NCI-H1092 treated with DMSO at 0.1 percent for 48 hours (cell line): Measurements from ENCODE around the gene CA12.

Source experiments
- DNase-seq: peaks from one replicate; lab custom pipeline; 2025; lab: John Stamatoyannopoulos, UW

The CA12 gene

DNA sequence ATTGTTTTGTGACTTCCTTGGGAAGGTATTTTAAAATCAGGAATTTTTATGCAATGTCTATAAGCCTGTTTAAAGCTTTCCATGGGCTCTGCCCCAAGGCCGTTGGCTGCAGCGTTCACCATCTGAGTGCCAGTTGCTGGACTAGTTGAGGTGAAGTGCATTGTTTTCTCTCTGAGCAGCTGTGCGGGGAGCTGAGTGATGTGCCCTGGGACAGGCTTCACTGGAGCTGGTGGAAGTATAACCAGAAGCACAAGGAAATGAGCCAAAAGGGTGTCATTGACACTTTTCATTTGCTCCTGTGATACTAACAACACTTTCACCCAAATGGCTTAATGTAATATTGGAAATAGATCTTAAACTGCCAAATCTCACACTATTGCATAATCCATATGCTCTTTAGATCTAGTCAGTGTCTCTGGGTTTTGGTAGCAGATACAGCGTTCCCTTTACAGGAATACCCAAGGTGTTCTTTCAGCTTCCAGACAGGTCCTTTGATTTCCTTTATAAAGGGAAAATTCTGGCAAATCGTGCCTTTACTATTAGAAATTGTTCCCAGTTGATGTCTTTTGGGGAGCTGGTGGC lies 75.1 kb downstream of the CA12 start:
- DNase-seq: no peak

DNA sequence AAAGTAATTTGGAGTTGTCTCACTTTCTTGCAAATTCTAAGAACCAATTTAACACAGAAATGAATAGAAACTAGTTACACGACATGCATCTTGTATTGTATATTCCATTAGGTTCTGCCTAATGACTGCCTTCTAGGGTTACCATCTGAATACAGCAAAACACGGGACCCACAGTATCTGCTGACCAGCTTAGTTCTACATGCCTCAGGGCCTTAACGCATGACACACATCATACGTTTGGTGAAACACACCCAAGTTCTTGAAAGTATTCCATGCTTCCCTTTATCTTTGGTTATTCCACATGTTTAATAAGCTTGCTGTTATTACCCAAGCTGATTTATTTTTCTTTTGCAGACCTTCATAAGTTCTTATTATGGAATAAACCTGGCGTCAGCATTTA lies 76.4 kb downstream of the CA12 start:
- no peak for DNase-seq

DNA sequence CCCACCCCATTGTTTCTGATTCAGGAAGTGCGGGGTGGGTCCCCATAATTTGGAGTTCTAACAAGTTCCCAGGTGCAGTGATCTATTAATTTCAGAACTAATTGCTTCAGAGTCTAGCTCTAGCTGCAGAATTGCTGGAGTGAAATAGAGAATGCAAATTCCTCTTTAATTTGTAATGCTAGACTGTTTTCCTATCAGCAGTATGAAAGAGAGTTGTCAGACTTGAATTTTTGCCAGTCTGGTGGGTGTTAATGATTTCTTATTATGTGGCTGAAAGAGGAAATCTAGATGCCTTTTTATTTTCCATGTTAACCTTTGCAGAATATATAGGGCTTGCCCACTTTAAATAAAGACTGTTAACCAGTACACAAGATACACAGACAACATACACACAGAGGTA lies 80.6 kb downstream of the CA12 start:
- DNase-seq: no peak

DNA sequence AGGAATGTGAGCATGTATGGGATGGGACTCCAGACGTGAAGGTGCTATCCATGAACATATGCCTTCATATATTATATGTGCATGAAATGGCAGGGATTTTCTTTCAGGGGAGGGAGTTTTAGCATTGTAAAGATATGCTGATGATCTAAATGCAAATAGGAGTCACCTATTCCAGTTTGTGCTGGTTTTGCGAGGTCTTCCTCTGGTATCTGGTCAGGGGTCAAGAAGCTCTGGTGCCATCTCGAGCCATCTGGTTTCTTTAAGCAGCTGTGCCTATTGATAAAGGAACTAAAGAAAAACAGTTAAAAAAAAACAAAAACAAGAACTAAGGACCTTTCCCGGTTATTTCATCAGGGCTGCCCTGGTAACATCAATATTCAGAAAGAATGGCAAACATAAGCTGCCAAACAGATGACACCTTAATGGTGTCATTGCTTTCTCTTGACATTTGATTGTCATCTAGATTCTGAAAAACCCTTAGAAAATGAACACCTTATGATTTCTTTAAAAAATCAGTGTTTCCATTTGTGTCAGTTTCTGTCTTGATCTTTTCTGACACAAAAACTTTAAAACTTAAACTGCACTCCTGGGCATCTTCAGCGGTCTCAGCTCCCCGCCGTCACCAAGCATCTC lies 81.6 kb downstream of the CA12 start:
- DNase-seq: no peak

DNA sequence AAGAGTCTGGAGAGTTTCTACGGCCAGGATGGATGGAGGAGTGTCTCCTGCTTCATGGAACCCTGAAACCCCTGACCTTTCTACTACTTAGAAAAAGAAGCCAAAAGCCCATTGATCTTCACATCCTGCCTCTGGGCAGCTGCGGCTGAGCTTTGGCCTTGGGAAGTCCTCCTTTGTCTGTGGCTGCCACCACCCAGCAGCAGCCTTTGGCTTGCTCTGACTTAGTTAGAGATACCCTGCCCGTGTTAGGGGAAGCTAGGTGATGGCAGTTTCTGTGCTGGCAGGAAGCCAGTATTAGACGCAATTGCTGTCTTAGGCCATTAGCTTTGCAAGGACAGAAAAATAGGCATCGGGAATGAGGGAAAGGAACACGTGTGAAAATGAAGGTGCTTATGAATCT lies 85.5 kb downstream of the CA12 start:
- peak; percentile 25 for DNase-seq

DNA sequence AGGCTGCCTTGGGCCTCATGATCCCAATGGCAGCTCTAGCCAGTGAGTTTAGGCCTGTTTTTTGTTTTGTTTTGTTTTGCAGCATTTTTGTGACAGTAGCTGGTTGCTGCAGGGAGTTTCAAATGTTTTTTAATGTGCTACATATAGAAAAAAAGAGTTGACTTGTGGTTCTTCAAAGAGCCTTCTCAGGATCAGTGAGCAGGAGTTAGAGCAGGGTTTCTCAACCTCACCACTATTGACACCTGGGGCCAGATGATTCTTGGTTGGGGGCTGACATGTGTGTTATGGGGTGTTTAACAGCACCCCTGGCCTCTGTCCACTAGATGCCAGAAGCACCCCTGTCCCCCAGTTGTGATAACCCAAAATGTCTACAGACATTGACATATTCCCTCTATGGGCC lies 86.3 kb downstream of the CA12 start:
- no peak for DNase-seq

DNA sequence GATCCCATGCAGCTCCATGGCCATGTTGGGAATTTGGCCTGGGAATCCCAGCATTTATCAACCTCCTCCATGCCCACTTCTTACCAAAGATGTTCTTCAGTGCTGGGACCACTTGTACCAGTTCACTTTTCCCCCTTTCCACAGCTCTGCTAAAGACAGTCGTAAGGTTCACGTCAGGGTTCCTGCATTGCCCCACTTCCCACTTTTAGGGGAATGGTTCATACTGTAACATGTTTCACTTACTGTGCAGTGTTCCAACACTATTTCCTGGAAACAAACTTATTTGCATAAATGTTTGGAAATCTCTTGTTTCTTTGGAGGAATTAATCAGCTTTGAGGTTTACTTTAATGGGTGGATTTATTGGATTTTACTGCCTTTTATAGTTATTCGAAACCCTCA lies 87.3 kb downstream of the CA12 start:
- DNase-seq: no peak

DNA sequence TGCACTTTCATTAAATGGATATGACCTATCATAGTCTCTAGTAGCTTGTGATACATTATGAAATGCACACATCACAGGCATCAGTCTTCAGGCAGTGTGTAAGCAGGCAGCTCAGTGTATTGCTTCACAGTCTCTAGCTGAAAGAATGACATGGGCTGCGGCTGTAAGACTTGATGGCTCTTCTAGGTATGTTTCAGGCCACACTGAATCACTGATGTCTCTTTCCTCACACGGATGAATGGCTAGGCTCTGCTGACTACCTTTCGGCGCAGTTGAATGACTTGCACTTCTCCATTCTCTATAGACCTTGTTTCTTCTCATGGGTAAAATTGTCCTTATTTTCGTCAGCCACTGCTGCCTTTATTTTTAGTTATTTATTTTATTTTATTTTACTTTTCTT lies 88.9 kb downstream of the CA12 start:
- DNase-seq: no peak

DNA sequence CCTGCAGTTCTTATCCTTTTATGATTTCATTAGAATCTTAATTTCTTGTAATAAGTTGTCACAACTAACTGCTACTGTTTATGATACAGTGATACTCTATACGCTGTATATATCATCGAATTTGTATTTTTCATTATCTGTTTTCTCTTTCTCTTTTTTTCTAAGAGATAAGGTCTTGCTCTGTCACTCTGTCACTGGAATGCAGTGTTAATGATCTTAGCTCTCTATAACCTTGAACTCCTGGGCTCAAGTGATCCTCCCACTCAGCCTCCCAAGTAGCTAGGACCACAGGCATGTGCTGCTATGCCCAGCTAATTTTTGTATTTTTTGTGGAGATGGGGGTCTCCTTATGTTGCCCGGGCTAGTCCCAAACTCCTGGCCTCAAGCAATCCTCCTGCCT lies 89.4 kb downstream of the CA12 start:
- no peak for DNase-seq

DNA sequence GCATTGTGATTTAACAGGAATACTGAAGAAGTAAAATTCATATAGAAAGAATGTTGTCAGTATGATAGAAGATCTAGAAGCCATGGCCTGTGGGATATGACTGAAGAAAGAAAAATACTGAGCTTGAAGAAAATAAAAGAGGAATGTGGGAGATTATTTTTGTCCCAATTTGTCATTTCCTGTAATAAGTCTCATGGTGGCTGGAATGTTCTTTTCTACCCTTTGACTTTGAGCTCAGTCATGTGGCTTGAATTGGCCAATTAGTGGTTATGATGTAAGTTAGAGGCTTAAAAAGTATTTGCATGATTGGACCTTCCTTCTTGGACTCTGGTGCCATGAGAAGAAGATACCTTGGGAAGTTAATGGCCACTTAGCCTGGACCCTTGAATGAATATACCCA lies 90.1 kb downstream of the CA12 start:
- no peak for DNase-seq

DNA sequence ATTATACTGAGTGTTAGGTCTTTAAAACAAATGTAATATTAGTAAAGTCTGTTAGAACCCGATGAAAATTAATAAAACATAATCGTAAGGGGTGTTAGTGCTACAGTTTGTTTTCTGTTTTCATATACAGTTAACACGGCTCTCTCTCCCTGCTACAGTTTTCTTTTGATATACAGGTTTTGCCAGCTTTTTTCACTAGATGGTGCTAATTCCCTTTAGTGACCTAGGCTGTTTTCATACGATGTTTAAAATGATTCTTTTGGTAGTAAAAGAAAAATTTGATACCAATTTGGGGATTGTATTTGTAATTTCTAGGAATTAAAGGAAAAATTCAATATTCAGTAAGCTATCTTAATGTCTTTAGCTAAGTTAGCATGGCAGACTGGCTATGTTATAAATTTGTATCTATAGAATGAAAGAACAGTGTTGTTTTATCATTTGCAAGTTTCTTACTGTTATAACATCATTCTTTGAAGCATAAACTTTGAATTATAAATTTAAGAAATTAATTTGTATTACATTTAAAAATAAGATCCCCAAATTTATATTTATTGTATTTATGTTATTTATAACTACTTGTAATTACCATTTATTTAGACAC lies 92.8 kb downstream of the CA12 start:
- peak; percentile 59 for DNase-seq

DNA sequence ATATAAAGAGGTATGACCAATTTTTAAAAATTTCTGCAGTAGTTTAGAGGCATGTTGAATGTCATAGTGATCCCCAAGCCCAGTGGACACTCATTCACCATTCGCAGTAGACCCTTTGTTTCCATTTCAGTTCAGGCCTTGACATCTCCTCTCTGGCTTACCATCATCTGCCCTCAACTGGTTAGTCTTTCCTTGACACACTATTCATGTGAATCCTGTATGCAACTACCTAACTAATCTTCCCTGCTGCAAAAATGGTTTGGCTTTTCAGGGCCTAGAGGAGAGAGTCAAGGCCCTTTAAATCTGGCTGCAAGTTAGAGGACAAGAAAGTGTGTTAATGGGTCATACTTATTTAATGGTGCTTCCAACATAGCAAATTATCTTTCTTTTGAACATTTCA lies 93.3 kb downstream of the CA12 start:
- DNase-seq: no peak

DNA sequence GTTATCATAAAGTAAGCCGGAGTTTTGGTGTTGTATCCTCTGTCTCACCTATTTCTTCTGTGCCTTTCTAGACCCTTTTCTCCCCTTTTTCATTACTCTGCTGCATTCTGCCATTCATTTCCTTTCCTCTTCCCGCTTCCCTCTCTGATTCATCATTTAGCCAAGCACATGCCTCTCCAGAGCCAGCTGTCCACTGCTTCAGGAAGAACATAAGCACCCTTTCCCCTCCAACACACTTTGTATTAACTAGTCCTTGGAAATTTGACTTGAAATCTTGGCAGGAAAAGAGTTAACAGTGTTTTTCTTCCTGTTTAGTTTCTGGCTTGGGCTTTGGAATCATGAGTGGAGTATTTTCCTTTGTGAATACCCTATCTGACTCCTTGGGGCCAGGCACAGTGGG lies 94.5 kb downstream of the CA12 start:
- no peak for DNase-seq

DNA sequence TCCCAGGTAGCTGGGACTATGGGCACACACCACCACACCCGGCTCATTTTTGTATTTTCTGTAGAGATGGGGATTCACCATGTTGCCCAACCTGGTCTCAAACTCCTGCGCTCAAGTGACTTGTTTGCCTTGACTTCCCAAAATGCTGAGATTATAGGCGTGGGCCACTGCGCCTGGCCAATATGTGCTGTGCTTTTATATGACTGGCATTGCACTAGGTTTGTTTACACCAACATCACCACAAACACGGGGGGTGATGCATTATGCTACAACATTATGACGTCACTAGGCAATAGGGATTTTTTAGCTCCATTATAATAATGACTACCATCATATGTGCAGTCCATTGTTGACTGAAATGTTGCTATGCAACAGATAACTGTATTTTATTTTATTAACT lies 97.3 kb downstream of the CA12 start:
- DNase-seq: no peak

DNA sequence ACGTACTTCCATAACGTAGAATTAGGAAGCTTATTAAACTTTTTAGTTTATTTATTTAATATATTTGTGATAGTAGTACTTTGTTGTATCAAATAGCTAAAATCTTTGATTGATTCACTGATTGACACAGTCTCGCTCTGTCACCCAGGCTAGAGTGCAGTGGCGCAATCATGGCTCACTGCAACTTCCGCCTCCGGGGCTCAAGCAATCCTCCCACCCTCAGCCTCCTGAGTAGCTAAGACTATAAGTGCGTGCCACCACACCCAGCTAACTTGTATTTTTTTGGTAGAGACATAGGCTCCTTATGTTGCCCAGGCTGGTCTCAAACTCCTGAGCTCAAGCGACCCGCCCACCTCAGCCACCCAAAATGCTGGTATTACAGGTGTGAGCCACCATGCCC lies 98.5 kb downstream of the CA12 start:
- no peak for DNase-seq

DNA sequence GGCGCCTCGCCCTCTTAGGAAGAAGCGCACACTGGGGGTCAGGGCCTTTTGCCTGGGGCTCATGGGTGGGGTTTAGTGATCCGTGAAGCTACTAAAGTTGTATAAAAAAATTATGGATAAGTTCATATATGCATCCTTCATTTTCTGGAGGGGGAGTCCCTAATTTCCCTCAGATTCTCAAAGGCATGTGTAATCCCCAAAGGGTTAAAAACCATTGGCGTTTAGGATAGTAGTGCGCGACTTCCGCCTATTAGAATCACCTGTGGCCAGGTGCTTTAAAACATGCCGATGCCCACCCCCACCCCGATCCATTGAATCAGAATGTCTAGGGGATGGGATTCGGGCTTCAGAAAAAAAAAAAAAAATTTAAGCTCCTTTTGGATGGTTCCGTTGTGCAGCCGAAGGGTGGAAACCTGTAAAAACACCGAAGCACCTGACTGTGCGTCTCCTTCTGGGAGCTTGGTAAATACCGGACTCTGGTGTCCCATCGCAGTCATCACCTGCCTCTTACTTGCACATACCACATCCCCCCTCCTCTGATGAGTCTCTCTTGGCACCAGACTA lies 103.7 kb downstream of the CA12 start:
- DNase-seq: no peak

DNA sequence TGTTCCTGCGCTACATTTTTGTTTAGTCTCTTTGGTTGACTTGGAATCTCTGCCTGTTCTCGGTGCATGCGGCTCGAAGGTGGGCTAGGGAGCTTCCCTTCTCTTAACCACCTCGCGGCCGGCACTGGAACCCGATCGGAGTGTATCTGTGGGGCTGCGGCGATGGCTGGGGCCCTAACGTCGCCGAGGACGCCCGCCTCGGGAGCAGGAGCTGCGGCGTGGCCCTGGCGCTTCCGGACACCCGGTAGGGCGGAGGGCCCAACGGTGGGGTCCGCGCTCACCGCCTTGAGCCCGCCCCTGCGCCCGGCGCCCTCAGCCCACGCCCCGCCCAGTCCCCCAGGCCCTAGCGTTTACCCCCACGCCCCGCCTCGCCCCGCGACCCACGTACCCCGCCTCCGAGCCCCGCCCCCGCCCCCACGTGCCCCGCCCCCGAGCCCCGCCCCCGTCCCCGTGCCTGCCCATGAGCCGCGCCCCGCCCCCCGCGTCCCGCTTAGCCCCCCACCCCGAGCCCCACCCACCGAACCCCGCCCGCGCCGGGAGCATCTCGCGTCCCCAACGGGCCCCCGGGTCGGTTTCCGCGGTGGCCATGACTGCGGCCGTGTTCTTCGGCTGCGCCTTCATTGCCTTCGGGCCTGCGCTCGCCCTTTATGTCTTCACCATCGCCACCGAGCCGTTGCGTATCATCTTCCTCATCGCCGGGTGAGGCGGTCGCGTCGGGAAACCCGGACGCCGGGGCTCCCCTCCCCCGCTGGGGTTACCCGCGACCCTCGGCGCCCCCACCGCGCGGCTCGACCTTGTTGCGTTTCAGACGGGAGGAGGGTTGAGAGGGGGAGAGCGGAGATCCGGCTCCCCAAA lies 104.4 kb downstream of the CA12 start, which contains the start of gene APH1B:
Gene APH1B, plus strand, starts transcription at position 568 of the 855 bp plus-strand sequence. Its CDS starts 19 bp downstream, at position 587.
- DNase-seq: peak; percentile 81

DNA sequence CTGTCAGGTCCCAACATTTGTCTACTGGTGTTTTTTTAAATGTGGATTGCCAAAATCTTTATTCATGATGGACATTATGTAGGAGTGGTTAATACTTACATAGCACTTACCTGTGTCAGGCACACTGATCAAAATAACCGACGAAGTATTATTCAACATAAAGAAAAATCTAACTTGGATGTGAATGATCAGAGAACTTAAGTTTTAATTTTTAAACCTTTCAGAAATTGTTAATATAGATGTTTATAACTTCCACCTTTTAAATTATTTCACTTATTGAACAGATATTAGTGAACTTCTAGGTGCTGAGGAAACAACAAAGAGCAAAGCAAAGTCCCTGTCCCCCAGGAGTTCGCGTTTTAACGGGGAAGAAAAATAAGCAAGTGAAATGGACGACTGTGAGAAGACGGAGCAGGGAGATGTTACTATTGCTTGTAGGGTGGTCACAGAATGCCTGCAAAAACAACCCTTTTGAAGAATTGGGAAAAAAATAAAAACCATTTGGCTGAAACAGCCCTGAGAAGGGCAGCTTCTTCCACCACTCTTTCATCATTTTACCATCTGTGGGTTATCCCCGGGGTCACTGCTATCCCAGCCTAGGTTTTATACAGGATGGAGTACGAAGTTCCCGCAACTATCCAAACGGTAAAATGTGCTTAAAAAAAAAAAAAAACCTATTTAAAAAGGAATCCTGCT lies 105.2 kb downstream of the CA12 start:
- no peak for DNase-seq

DNA sequence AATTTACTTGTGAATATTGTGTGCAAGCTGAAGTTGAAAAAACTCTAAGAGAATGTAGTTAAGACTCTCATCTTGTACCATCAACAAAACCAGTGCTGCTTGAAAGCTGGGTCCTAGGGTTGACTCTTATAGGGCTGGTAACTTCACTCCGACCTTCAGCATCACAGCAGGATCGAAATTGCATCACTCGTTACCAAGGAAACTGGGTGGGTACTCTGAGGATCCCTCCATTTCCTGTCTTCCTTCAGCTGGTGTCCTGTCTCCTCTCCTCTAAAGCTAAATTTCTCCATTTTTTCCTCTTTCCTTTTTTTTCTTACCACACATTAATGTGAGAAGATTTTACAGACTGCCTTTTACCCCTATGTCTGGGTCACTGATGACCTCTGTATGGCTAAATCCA lies 107.2 kb downstream of the CA12 start:
- no peak for DNase-seq
